ENCODE measurements around the gene AGR3. TPM values are rescaled to one million over a fixed set of nuclear protein-coding genes. Genes with fewer than 3 reads are reported as not detected.

AGR3 gene
- total and polyA plus RNA-seq, 8 donors = 0.83 to 19.2 (median 4.6) TPM

DNA sequence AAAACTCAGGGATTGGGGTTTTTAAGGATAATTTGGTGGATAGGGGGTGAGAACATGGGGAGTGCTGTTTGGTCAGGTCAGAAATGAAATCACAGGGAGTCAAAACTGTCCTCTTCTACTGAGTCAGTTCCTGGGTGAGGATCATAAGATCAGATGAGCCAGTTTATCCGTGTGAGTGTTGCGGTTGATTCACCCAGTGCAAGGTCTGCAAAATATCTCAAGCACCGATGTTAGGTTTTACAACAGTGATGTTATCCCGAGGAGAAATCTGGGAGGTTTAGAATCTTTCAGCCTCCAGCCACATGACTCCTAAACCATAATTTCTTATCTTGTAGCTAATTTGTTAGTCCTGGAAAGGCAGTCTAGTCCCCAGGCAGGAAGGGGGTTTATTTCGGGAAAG is 45.3 kb downstream of the AGR3 start:
- FAIRE-seq = no peak
- TF ChIP-seq CTCF (IDR thresholded peaks at IDR 0.05) = no peak

GRCh38 chr7:16833373-16833772 is 48.4 kb downstream of the AGR3 start:
- WGBS, 2 donors = 83 to 97% methylated on average over 1 of the region's 1 CpG
- Histone ChIP-seq H3K27ac (no peak overlapping the region), H3K36me3 (no peaks in the 10 kb centered on the region), H3K4me1 (no peaks in the 10 kb centered on the region), H3K27me3 (no peaks in the 10 kb centered on the region), H3K4me3 (no peak overlapping the region), H3K9me3 (no peaks in the 10 kb centered on the region)
- no peak for TF ChIP-seq CTCF (IDR thresholded peaks at IDR 0.05)
- ATAC-seq = no peak
- DNase-seq = no peak
- intact Hi-C loops (cut with DNase I) = no loop called here
- FAIRE-seq = no peak

More for the DNA sequence above, 45.3 kb downstream of the AGR3 start:
- intact Hi-C loops (cut with DNase I) = no loop called here
- ATAC-seq = no peak
- Histone ChIP-seq H3K9me3 (no peaks in the 10 kb centered on the region), H3K36me3 (no peaks in the 10 kb centered on the region), H3K4me3 (no peak overlapping the region), H3K4me1 (no peaks in the 10 kb centered on the region), H3K27ac (no peak overlapping the region), H3K27me3 (no peaks in the 10 kb centered on the region)
- DNase-seq = no peak
- 76 to 79% methylated on average over 5 of the region's 5 CpGs for WGBS, 2 donors

GRCh38 chr7:16826060-16826459 is 55.7 kb downstream of the AGR3 start:
- no peaks in the 10 kb centered on the region for H3K27me3 ChIP-seq
- no peaks in the 10 kb centered on the region for H3K36me3 ChIP-seq
- intact Hi-C loops (cut with DNase I) = no loop called here
- no peak for ATAC-seq
- H3K4me3 ChIP-seq = no peak overlapping the region
- DNase-seq = no peak
- no peak for FAIRE-seq
- no peak overlapping the region for H3K27ac ChIP-seq
- H3K4me1 ChIP-seq = peaks cover 6 to 16% (median 11%) of the 10 kb centered on the region in 3 donors
- H3K9me3 ChIP-seq = no peaks in the 10 kb centered on the region
- no peak for TF ChIP-seq CTCF (IDR thresholded peaks at IDR 0.05)

DNA sequence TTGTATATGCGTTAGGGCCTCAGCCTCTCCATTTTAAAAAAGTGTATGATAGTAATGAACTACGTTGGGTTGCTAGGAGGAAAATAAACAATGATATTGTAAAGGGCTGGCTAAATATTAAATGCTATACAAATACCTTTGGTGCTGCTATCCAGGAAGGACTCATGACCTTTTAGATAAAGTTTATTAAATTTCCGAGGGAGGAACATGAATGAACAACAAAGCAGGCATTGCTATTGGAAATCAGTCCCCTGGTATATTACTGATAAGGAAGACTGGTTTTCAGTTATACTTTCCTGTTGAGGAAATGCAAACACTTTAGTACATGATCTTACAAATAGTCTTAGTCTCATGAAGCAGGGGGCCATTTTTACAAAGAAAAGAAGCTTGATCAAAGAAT is 59.8 kb downstream of the AGR3 start:
- 11 to 14% methylated on average over 3 of the region's 3 CpGs for WGBS, 2 donors
- intact Hi-C loops (cut with DNase I) = no loop called here
- H3K27me3 ChIP-seq = no peaks in the 10 kb centered on the region
- H3K4me1 ChIP-seq = peaks cover 6 to 16% (median 11%) of the 10 kb centered on the region in 3 donors
- no peaks in the 10 kb centered on the region for H3K36me3 ChIP-seq
- ATAC-seq = peak; percentile 64 to 85 (median 78)
- no peak overlapping the region for H3K4me3 ChIP-seq
- FAIRE-seq = peak; percentile 41
- TF ChIP-seq CTCF (IDR thresholded peaks at IDR 0.05) = no peak
- no peak for DNase-seq
- H3K9me3 ChIP-seq = no peaks in the 10 kb centered on the region
- peak overlapping the region in 2 of 4 donors; percentile 31 to 52 for H3K27ac ChIP-seq

- intact Hi-C loops (cut with DNase I) = no loop called here
- H3K9me3 ChIP-seq = no peaks in the 10 kb centered on the region
- no peak for FAIRE-seq
- no peak overlapping the region for H3K27ac ChIP-seq
- H3K4me3 ChIP-seq = no peak overlapping the region
- TF ChIP-seq CTCF (IDR thresholded peaks at IDR 0.05) = no peak
- no peaks in the 10 kb centered on the region for H3K36me3 ChIP-seq
- WGBS, 2 donors = 91 to 95% methylated on average over 3 of the region's 3 CpGs
- H3K4me1 ChIP-seq = peaks cover 6 to 16% (median 11%) of the 10 kb centered on the region in 3 donors
- no peak for ATAC-seq
- no peaks in the 10 kb centered on the region for H3K27me3 ChIP-seq
- no peak for DNase-seq
Measured at GRCh38 chr7:16818732-16819131, 63.1 kb downstream of the AGR3 start.
